IPS-18a (cell line): ENCODE measurements around the gene ALOX12.
A peak's percentile ranks its signal among the peaks of the same experiment; 100 is the strongest.

ENCODE experiments used
- H3K27ac ChIP-seq: one replicate; pipeline ENCODE4 v1.5.1; 2013; ENCODE audit warnings: low read length
- H3K27me3 ChIP-seq: one replicate; pipeline ENCODE4 v1.6.1; 2013; ENCODE audit warnings: mild to moderate bottlenecking, low read length; ENCODE audit not compliant: control insufficient read depth, insufficient read depth
- H3K36me3 ChIP-seq: one replicate; pipeline ENCODE4 v1.6.1; 2013; ENCODE audit warnings: low read depth, low read length; ENCODE audit not compliant: control insufficient read depth
- H3K4me1 ChIP-seq: one replicate; pipeline ENCODE4 v1.6.1; 2013; ENCODE audit warnings: low read depth, low read length; ENCODE audit not compliant: control insufficient read depth
- H3K4me3 ChIP-seq: one replicate; pipeline ENCODE4 v1.5.1; 2013; ENCODE audit warnings: low read length
- H3K9ac ChIP-seq: one replicate; pipeline ENCODE4 v1.6.1; 2013; ENCODE audit warnings: mild to moderate bottlenecking, low read length, moderate library complexity
- H3K9me3 ChIP-seq: one replicate; pipeline ENCODE4 v1.6.1; 2013; ENCODE audit warnings: low read depth, low read length; ENCODE audit not compliant: control insufficient read depth

Gene ALOX12

DNA sequence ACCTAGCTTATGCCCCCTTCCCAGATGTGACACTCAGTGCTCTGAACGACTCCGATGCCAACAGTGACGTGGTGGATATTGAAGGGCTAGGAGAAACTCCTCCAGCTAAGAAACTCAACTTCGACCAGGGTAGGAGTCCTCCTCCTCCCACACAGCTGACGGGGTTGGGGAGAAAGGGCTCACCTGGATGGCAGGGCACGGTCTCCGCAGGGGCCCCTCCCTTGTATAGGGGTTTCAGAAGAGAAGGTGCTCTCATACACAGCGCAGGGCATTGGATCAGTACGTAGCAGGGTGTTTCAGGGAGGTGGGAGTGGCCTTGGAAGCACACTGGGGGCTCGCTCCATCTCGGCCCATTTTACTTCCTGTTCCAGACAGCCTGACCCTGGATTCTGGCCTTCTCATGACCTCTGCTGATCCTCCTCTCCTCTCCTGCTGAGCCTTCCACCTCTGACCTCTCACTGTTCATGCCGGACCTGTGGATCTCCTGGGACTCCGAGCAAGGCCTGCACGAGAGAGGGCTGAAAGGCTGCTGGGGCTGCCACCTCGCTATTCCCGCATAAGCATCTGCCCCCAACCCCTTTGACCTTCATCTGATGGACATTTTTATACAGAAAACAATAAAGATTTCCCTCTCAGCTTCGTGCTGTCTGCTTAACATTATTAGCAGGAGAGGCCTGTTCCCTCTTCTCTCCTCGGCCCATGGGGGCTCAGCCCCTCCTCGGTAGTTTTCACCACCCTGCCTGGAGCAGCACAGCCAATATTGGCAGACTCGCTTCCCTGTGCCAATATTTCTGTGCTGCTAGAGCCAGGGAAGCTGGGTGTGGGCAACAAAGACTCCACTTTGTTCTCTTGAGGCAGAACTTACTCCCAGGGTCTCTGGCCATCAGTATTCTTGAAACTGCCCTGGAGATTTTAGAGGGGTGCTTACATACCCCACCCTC lies 21.3 kb downstream of the ALOX12 start:
- H3K36me3 ChIP-seq = peaks cover 11% of the 10 kb centered on the region
- no peak overlapping the region for H3K27ac ChIP-seq
- H3K9ac ChIP-seq = no peak overlapping the region
- H3K27me3 ChIP-seq = peaks cover 19% of the 10 kb centered on the region
- peaks cover 10% of the 10 kb centered on the region for H3K4me1 ChIP-seq
- H3K4me3 ChIP-seq = no peak overlapping the region
- no peaks in the 10 kb centered on the region for H3K9me3 ChIP-seq

DNA sequence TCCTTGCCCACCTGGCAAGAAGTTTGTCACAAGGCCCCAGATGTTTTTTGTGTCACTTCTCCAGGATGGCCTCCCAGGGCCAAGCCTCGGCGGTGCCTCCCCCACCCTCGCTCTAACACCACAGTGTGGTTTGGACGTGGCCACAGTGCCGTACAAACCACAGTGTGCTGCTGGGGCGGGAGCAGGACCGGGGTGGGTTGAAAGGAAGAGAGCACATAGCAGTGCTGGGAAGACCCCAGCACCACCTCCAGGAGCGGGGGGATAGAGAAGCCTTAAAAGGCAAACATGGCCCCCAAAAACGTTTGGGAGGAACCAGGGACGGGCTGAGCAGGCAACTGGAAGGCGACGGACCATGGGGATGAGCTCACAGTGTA lies 22.0 kb downstream of the ALOX12 start:
- no peaks in the 10 kb centered on the region for H3K9me3 ChIP-seq
- H3K27ac ChIP-seq = no peak overlapping the region
- peaks cover 11% of the 10 kb centered on the region for H3K36me3 ChIP-seq
- peaks cover 25% of the 10 kb centered on the region for H3K27me3 ChIP-seq
- H3K4me3 ChIP-seq = no peak overlapping the region
- H3K4me1 ChIP-seq = peaks cover 10% of the 10 kb centered on the region
- H3K9ac ChIP-seq = no peak overlapping the region

DNA sequence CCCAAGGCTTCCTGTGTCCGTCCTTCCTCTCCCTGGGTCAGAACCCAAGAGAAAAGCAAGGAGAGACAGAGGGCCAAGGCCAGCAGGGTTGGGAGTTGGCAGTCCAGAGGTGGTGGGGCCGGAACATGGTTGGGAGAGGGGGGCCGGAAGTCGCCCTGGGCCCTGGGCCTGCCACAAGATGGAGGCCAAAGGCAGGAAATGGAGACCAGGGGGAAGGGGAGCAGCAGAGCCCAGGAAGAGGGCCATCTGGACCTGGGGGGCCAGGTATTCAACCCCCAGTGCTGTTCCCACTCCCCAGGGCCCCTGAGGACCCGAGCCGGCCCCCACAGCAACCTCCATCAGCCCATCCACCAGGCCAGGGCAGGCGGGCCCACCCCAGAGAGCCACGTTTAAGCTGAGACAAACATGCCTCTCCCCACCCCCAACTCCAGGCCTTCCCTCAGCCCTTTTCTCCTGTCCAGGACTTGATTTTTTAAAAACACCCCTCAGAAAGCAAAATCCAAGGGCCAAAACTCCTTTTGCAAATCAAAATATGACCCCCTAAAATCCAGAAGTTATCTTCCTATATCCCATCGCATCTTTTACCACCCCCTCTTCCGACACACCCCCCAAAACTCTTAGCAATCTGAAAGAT lies 22.6 kb downstream of the ALOX12 start:
- Histone ChIP-seq H3K4me1 (peaks cover 10% of the 10 kb centered on the region), H3K4me3 (no peak overlapping the region), H3K27me3 (peaks cover 32% of the 10 kb centered on the region), H3K9me3 (no peaks in the 10 kb centered on the region), H3K36me3 (peaks cover 11% of the 10 kb centered on the region), H3K9ac (no peak overlapping the region), H3K27ac (no peak overlapping the region)

DNA sequence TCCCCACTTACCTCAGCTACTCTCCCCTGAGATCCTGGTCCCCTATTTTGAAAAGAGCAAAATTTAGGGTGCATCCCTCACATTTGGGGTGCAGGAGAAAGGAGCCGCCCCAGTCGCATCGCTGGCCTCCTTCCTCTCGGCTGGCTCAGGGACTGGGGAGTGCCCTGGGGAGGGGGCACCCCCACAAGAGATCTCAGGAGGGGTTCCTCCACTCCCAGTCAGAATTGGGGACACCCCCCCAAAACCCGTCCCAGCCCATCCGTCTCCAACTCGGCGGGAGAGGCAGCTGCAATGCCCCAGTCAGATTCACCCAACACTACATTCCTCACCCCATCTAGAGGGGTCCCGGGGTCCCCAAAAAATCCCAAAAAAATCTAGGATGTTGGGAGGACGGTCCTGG lies 23.5 kb downstream of the ALOX12 start:
- peaks cover 11% of the 10 kb centered on the region for H3K36me3 ChIP-seq
- peaks cover 4% of the 10 kb centered on the region for H3K4me1 ChIP-seq
- peak overlapping the region; percentile 43 for H3K4me3 ChIP-seq
- H3K9ac ChIP-seq = peak overlapping the region; percentile 52
- peaks cover 32% of the 10 kb centered on the region for H3K27me3 ChIP-seq
- H3K27ac ChIP-seq = no peak overlapping the region
- H3K9me3 ChIP-seq = no peaks in the 10 kb centered on the region

DNA sequence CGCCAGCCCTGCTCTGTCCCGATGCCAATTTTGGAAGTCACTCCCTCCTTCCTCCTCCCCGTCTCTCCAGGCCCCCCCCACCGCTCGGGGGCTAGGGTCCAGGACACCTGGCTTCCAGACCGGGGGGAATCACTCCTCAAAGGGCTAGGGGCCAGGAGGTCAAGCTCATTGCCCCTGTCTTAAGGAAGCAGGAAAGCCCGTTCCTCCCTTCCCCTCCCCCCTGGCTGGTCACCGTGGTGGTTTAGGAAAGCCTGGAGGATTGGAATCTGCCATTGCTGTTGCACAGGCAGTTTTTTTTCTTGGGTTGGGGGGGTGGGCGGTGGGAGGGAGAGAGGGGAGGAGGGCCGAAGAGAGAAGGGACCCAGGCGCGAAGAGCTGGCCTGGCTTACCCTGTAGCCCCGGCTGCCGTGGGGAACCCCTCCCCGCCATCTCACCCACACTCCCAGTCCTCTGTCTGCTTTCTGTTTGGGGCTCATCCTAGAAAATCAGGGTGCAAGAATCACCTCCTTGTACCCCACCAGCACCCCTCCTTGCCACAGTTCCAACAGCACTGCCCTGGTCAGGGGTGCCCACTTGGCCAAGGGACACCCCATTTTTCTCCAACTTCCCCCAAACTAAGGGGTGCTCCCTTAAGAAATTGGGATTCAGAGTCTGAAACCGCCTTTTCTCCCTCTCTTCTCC lies 24.1 kb downstream of the ALOX12 start:
- Histone ChIP-seq H3K27ac (no peak overlapping the region), H3K27me3 (peaks cover 32% of the 10 kb centered on the region), H3K9me3 (no peaks in the 10 kb centered on the region), H3K36me3 (peaks cover 11% of the 10 kb centered on the region), H3K9ac (peak overlapping the region; percentile 52), H3K4me3 (peak overlapping the region; percentile 43), H3K4me1 (peaks cover 4% of the 10 kb centered on the region)

DNA sequence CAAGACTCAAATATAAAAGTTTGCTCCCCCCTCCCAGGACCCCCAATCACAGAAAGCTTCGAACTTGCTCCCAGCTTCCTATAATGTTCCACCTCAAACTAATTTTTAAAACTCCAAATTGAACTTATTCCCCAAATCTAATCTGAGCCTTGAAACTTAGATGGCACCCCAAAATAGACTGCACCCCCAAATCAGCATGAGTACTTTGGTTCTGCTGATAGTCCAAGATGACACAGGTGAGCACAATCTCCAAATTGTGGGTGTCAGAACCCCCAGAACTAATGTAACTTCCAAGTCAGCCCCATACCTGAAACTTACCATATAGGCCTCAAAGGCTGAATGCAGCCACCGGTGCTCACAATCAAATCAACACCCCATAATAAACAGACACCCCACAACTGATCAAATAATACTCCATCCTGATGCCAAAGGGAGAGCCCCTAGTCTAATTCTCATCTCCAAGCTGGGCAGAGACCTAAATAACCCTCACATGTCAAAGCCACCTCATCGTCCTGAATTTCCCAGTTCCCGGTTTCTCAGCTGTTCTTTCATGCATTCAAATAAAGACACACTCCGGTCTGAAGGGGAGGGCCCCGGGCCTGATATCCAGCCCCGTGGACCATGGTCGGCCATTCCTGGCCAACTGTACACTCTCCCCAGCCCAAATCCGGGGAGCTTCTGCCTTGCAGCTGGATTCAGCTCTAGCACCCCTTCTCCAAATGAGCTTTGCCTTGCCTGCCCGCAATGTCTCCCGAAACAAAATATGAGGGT lies 25.2 kb downstream of the ALOX12 start:
- peaks cover 32% of the 10 kb centered on the region for H3K27me3 ChIP-seq
- H3K27ac ChIP-seq = no peak overlapping the region
- H3K4me1 ChIP-seq = peaks cover 4% of the 10 kb centered on the region
- no peak overlapping the region for H3K4me3 ChIP-seq
- peaks cover 11% of the 10 kb centered on the region for H3K36me3 ChIP-seq
- H3K9ac ChIP-seq = no peak overlapping the region
- no peaks in the 10 kb centered on the region for H3K9me3 ChIP-seq

DNA sequence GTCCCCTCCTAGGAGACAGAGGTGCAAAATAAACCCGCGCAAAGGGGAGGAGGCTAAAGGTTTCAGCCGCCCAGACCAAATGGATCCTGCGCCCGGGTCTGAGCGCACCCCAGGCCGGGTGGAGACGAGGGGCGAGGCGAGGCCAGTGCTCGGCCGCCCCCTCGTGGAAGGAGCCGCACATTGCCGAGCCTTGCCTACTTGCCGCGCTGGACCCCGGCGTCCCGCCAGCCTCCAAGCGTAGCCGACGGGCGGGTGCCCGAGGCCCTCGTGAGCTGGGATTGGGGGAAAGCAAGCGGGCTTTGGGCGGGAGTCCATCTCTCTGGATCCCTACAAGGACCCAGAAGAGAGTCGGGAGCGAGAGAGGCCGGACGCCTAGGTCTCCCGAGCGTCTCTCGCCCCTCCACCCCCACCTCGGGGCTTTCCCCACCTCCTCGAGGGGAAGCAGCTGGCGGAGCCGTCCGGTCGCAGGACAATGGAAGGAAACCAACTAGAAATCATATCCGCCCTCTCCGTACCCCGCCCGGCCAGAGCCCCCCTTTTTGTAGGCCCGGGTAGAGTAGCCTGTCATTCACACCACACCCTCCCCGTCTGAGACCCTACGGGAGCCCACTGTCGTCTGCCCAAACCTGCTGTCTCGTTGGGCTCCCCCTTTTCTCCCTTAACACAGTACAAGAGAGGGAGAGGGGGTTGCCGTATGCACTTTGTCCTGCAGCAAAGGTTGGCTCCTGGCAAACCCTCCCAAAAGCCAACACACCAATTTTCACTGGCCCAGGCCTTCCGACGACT lies 26.3 kb downstream of the ALOX12 start:
- Histone ChIP-seq H3K36me3 (peaks cover 3% of the 10 kb centered on the region), H3K9ac (peak overlapping the region; percentile 13)

DNA sequence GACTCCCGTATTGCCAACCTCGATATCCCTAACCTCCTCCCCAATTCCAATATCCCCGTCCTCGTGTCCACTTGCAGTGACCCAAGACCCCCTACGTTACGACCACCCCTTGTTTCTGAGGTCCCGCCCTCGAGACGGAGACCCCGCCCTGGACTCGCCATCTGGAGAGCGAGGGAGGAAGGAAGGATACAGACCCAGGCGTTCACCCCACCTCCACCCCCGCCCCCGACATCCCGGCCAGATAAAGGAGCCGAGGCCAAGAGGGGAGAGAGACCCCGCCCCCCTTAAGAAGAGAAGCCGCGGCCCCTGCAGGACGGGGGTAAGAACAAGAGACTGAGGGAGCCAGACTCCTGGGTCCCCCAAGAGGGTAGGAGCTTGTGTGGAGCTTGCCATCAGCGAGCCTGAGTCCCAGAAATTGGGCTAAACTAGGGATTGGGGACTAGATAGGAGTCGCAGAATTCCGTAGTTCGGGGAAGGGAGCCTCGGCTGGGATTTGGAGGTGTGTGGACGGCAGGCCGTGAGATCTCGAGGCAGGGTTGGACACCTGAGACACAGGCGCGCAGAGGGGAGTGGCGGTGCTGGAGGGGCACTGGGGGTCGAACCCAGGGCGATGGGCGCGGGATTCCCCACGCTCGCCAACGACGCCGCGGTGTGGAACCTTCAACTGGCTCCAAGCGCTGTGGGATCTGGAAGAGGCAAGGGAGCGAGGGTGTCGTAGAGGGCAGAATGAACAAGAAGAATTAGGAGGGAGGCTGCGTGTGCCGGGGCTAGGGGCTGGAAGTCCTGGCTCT lies 27.1 kb downstream of the ALOX12 start, which contains the start of gene BCL6B:
Gene BCL6B (plus strand): TSS at position 270 of the 791 bp plus-strand sequence. CDS start 622 bp downstream, outside the sequence.
- Histone ChIP-seq H3K4me3 (peak within 1 kb of the TSS; percentile 72), H3K27ac (no peak within 1 kb of the TSS), H3K9ac (peak within 1 kb of the TSS; percentile 63), H3K27me3 (peaks cover 32% of the 10 kb centered on the region), H3K36me3 (no peaks in the 10 kb centered on the region), H3K4me1 (peaks cover 4% of the 10 kb centered on the region), H3K9me3 (no peaks in the 10 kb centered on the region)

More for the DNA sequence above, 26.3 kb downstream of the ALOX12 start:
- Histone ChIP-seq H3K27ac (no peak overlapping the region), H3K9me3 (no peaks in the 10 kb centered on the region), H3K27me3 (peaks cover 32% of the 10 kb centered on the region), H3K4me3 (peak overlapping the region; percentile 72), H3K4me1 (peaks cover 4% of the 10 kb centered on the region)

DNA sequence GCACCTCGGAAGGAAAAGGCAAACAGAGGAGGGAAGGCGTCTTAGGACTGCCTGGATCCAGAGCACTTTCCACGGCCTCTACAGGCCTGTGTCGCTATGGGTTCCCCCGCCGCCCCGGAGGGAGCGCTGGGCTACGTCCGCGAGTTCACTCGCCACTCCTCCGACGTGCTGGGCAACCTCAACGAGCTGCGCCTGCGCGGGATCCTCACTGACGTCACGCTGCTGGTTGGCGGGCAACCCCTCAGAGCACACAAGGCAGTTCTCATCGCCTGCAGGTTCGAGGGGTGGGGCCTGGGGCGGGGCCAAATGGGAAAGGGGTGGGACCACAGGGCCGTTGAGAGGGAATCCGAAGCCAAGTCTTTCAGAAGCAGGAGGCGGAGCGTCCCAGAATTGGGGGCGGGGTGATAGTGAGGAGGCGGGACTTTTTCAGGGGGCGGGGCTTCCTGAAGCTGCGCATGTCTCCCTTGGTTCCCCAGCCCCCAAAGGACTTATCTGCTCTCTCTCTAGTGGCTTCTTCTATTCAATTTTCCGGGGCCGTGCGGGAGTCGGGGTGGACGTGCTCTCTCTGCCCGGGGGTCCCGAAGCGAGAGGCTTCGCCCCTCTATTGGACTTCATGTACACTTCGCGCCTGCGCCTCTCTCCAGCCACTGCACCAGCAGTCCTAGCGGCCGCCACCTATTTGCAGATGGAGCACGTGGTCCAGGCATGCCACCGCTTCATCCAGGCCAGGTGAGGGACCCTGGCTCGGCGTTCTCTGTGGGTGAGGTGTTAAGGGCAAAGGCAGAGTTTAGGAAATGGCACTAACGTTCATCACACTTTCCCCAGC lies 27.9 kb downstream of the ALOX12 start:
- Histone ChIP-seq H3K27ac (no peak overlapping the region), H3K4me3 (peak overlapping the region; percentile 72), H3K4me1 (peaks cover 4% of the 10 kb centered on the region), H3K27me3 (peaks cover 32% of the 10 kb centered on the region), H3K36me3 (no peaks in the 10 kb centered on the region), H3K9me3 (no peaks in the 10 kb centered on the region), H3K9ac (peak overlapping the region; percentile 63)
